ENCODE data around the gene MYRF. TPM values are rescaled to one million over a fixed set of nuclear protein-coding genes. Genes with fewer than 3 reads are reported as not detected.
A peak's percentile ranks its signal among the peaks of the same experiment; 100 is the strongest.

Gene MYRF
- total RNA-seq, 1 donor, result 0.36 TPM

GRCh38 chr11:61775106-61775505 lies 22.7 kb downstream of the MYRF start:
- Histone ChIP-seq H3K27ac (ENCODE audit: low read depth, low read length) (no peak overlapping the region), H4K20me1 (ENCODE audit: insufficient read depth, low read length) (no peaks in the 10 kb centered on the region), H2AFZ (ENCODE audit: low read length) (no peak overlapping the region), H3K9me3 (ENCODE audit: low read depth, low read length) (no peaks in the 10 kb centered on the region), H3K4me1 (ENCODE audit: insufficient read depth, low read length) (no peaks in the 10 kb centered on the region), H3K79me2 (ENCODE audit: insufficient read depth, low read length) (no peaks in the 10 kb centered on the region), H3K4me2 (ENCODE audit: insufficient read depth, low read length) (no peak overlapping the region), H3K4me3 (ENCODE audit: insufficient read depth, low read length) (no peak overlapping the region), H3K27me3 (ENCODE audit: insufficient read depth, low read length) (no peaks in the 10 kb centered on the region), H3K36me3 (ENCODE audit: insufficient read depth, low read length) (no peaks in the 10 kb centered on the region)
- no peak for DNase-seq (ENCODE audit: insufficient read length, low spot score, missing footprints)
- TF ChIP-seq CTCF (IDR thresholded peaks at IDR 0.05; ENCODE audit: extremely low read depth, low read depth, low read length), result no peak

DNA sequence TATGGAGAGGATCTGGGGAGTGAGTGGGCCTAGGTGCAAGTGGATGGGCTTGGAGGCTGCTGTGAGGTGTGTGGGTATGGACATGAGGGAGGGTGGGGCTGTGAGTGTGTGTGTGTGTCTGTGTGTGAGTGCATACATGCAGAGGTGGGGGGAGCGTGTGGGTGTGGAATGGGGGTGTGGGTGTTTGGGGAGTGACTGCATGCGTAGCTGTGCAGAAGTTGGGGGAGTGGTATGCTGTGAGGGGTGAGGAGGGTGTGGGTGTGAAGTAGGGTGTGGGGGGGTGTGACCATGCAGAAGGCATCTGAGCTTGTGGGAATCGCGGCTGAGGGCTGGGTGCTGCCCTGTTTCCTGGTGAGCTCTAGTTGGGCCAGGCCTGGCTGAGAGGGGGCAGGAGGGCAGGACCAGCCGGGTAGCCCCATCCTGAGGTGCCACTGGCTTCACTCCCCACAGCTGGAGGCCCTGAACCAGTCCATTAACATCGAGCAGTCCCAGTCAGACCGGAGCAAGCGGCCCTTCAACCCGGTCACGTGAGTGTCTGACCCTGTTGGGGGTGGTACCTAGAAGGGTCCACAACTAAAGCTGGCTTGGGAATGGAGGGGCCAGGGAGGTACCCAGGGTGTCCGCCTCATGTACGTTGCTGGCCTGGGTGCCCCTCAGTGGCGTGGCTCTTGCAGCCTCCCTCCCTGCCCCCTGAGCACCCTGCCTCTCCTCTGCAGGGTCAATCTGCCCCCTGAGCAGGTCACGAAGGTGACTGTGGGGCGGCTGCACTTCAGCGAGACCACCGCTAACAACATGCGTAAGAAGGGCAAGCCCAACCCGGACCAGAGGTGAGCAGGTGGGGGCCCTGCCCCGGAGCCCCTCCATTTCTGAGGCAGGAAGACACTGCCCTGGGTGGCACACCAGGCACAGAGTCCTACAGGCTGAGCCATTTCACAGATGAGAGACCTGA lies 23.4 kb downstream of the MYRF start:
- TF ChIP-seq CTCF (IDR thresholded peaks at IDR 0.05; ENCODE audit: extremely low read depth, low read depth, low read length), result no peak

DNA sequence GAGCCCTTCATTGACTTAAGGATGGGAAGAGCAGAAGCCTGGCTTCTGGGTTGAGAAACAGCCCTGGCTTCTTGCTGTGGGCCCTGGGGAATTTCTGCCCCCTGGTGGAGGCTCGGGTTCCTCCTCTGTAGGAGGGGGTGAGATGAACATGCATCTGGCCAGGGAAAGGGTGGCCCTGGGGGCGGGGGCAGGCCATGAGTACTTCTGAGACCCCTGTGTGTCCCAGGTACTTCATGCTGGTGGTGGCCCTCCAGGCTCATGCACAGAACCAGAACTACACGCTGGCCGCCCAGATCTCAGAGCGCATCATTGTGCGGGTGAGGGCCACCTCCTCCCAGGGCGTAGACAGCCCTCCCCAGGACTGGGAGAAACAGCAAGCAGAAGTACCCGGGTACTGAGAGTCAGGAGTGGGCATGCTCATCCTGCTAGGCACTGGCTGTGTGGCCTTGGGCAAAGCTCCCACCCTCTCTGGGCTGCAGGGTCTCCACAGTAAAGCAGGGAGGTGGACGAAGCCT lies 24.2 kb downstream of the MYRF start:
- Histone ChIP-seq H2AFZ (ENCODE audit: low read length) (no peak overlapping the region), H3K79me2 (ENCODE audit: insufficient read depth, low read length) (no peaks in the 10 kb centered on the region), H3K4me2 (ENCODE audit: insufficient read depth, low read length) (no peak overlapping the region), H3K27ac (ENCODE audit: low read depth, low read length) (no peak overlapping the region), H3K36me3 (ENCODE audit: insufficient read depth, low read length) (no peaks in the 10 kb centered on the region), H3K4me1 (ENCODE audit: insufficient read depth, low read length) (no peaks in the 10 kb centered on the region), H3K9me3 (ENCODE audit: low read depth, low read length) (no peaks in the 10 kb centered on the region), H3K27me3 (ENCODE audit: insufficient read depth, low read length) (no peaks in the 10 kb centered on the region), H3K4me3 (ENCODE audit: insufficient read depth, low read length) (no peak overlapping the region), H4K20me1 (ENCODE audit: insufficient read depth, low read length) (no peaks in the 10 kb centered on the region)
- peak; percentile 100 for DNase-seq (ENCODE audit: insufficient read length, low spot score, missing footprints)
- TF ChIP-seq CTCF (IDR thresholded peaks at IDR 0.05; ENCODE audit: extremely low read depth, low read depth, low read length), result peak; percentile 80

More for the DNA sequence above, 23.4 kb downstream of the MYRF start:
- no peak overlapping the region for H3K27ac ChIP-seq (ENCODE audit: low read depth, low read length)
- H2AFZ ChIP-seq (ENCODE audit: low read length), result no peak overlapping the region
- H4K20me1 ChIP-seq (ENCODE audit: insufficient read depth, low read length), result no peaks in the 10 kb centered on the region
- no peaks in the 10 kb centered on the region for H3K79me2 ChIP-seq (ENCODE audit: insufficient read depth, low read length)
- no peaks in the 10 kb centered on the region for H3K36me3 ChIP-seq (ENCODE audit: insufficient read depth, low read length)
- no peaks in the 10 kb centered on the region for H3K27me3 ChIP-seq (ENCODE audit: insufficient read depth, low read length)
- H3K9me3 ChIP-seq (ENCODE audit: low read depth, low read length), result no peaks in the 10 kb centered on the region
- DNase-seq (ENCODE audit: insufficient read length, low spot score, missing footprints), result peak; percentile 87
- no peaks in the 10 kb centered on the region for H3K4me1 ChIP-seq (ENCODE audit: insufficient read depth, low read length)
- H3K4me3 ChIP-seq (ENCODE audit: insufficient read depth, low read length), result no peak overlapping the region
- no peak overlapping the region for H3K4me2 ChIP-seq (ENCODE audit: insufficient read depth, low read length)

All from osteoblast (primary cell).